BLaER1 treated with 17β-estradiol and CSF1 and Interleukin-3, amounts not matched to agents 10 nM and 100 nM (cell line): Measurements from ENCODE around the gene SBK1.
A peak's percentile ranks its signal among the peaks of the same experiment; 100 is the strongest.

Experiments
- H3K27ac ChIP-seq, 11 experiments: shearing (Covaris generic); formaldehyde crosslinking; 2 replicates each; pipeline ENCODE4 v1.8.1; 2022
- H3K27me3 ChIP-seq, 11 experiments: shearing (Covaris generic); formaldehyde crosslinking; 2 replicates each; pipeline ENCODE4 v1.8.1; 2022
- H3K36me3 ChIP-seq, 11 experiments: shearing (Covaris generic); formaldehyde crosslinking; 2 replicates each; pipeline ENCODE4 v1.8.1; 2022
- H3K4me1 ChIP-seq, 10 experiments: shearing (Covaris generic); formaldehyde crosslinking; 2 replicates each; pipeline ENCODE4 v1.8.1; 2022
- H3K4me2 ChIP-seq, 11 experiments: shearing (Covaris generic); formaldehyde crosslinking; 2 replicates each; pipeline ENCODE4 v1.8.1; 2022
- H3K4me3 ChIP-seq, 10 experiments: shearing (Covaris generic); formaldehyde crosslinking; 2 replicates each; pipeline ENCODE4 v1.8.1; 2022
- H3K9ac ChIP-seq, 11 experiments: shearing (Covaris generic); formaldehyde crosslinking; 2 replicates each; pipeline ENCODE4 v1.8.1; 2022
- H3K9me3 ChIP-seq, 11 experiments: shearing (Covaris generic); formaldehyde crosslinking; replicated peaks in 1 of 11; 2 replicates each; pipeline ENCODE4 v1.8.1; 2022
- H4K20me1 ChIP-seq, 11 experiments: shearing (Covaris generic); formaldehyde crosslinking; 2 replicates each; pipeline ENCODE4 v1.8.1; 2022
- Cebpa-rat ChIP-seq, 11 experiments: shearing (Covaris generic); IDR thresholded peaks; 2 replicates each; pipeline ENCODE4 v1.8.1; 2022

The SBK1 gene

GRCh38 chr16:28316054-28316453 lies 23.7 kb downstream of the SBK1 start:
- H3K27ac ChIP-seq, result peak overlapping the region in 3 of 11 experiments; percentile 16 to 49 (median 43); a peak in 2 of 22 replicates
- H3K4me3 ChIP-seq, result no peak overlapping the region
- H3K36me3 ChIP-seq, result peaks cover 0 to 42% (median 31%) of the 10 kb centered on the region in 11 experiments; a peak in 15 of 22 replicates
- H3K9ac ChIP-seq, result 0 out of 22 replicates have a peak overlapping the region, but pooled peaks of 1 of the 11 experiments have one; percentile 33
- H3K4me2 ChIP-seq, result peak overlapping the region in 3 of 11 experiments; percentile 22 to 54 (median 40); a peak in 3 of 22 replicates
- peak in 2 of 11 experiments; percentile 37 to 51; a peak in 1 of 22 replicates for TF ChIP-seq Cebpa-rat (IDR thresholded peaks at IDR 0.05)
- peaks cover 0 to 38% (median 5%) of the 10 kb centered on the region in 11 experiments; a peak in 5 of 22 replicates for H4K20me1 ChIP-seq
- no peaks in the 10 kb centered on the region for H3K27me3 ChIP-seq
- peaks cover 32 to 45% (median 40%) of the 10 kb centered on the region in 10 experiments for H3K4me1 ChIP-seq
- H3K9me3 ChIP-seq, result no peaks in the 10 kb centered on the region

- no peak for TF ChIP-seq Cebpa-rat (IDR thresholded peaks at IDR 0.05)
- Histone ChIP-seq H3K4me2 (peak overlapping the region; percentile 13 to 72 (median 36); a peak in 14 of 22 replicates), H3K27ac (peak overlapping the region in 7 of 11 experiments; percentile 9 to 51 (median 27); a peak in 10 of 22 replicates), H4K20me1 (peaks cover 0 to 47% (median 5%) of the 10 kb centered on the region in 11 experiments; a peak in 5 of 22 replicates), H3K9me3 (no peaks in the 10 kb centered on the region), H3K4me3 (no peak overlapping the region), H3K36me3 (peaks cover 0 to 46% (median 32%) of the 10 kb centered on the region in 11 experiments; a peak in 15 of 22 replicates), H3K4me1 (peaks cover 20 to 33% (median 28%) of the 10 kb centered on the region in 10 experiments), H3K27me3 (no peaks in the 10 kb centered on the region), H3K9ac (peak overlapping the region in 5 of 11 experiments; percentile 12 to 41 (median 23); a peak in 4 of 22 replicates)
These were observed 24.9 kb downstream of the SBK1 start for GRCh38 chr16:28317040-28317880.

GRCh38 chr16:28318042-28318744 lies 25.9 kb downstream of the SBK1 start:
- H3K4me2 ChIP-seq, result no peak overlapping the region
- no peak overlapping the region; a peak in 1 of 22 replicates for H3K9ac ChIP-seq
- no peaks in the 10 kb centered on the region for H3K9me3 ChIP-seq
- no peak for TF ChIP-seq Cebpa-rat (IDR thresholded peaks at IDR 0.05)
- peaks cover 0 to 51% (median 36%) of the 10 kb centered on the region in 11 experiments; a peak in 15 of 22 replicates for H3K36me3 ChIP-seq
- H3K4me3 ChIP-seq, result no peak overlapping the region
- peaks cover 0 to 47% (median 5%) of the 10 kb centered on the region in 11 experiments; a peak in 5 of 22 replicates for H4K20me1 ChIP-seq
- no peaks in the 10 kb centered on the region for H3K27me3 ChIP-seq
- peak overlapping the region in 2 of 11 experiments; percentile 12 to 34; a peak in 1 of 22 replicates for H3K27ac ChIP-seq
- peaks cover 10 to 24% (median 18%) of the 10 kb centered on the region in 10 experiments for H3K4me1 ChIP-seq

- no peak for TF ChIP-seq Cebpa-rat (IDR thresholded peaks at IDR 0.05)
- peaks cover 0 to 51% (median 33%) of the 10 kb centered on the region in 11 experiments; a peak in 15 of 22 replicates for H3K36me3 ChIP-seq
These were observed 27.2 kb downstream of the SBK1 start for GRCh38 chr16:28319476-28320022.

GRCh38 chr16:28320023-28320561 lies 27.8 kb downstream of the SBK1 start:
- no peaks in the 10 kb centered on the region for H3K9me3 ChIP-seq
- no peak overlapping the region for H3K9ac ChIP-seq
- no peak overlapping the region for H3K4me2 ChIP-seq
- H3K4me3 ChIP-seq, result no peak overlapping the region
- no peaks in the 10 kb centered on the region for H3K27me3 ChIP-seq
- H3K4me1 ChIP-seq, result peaks cover 6 to 19% (median 14%) of the 10 kb centered on the region in 10 experiments; a peak in 18 of 20 replicates
- peaks cover 0 to 51% (median 32%) of the 10 kb centered on the region in 11 experiments; a peak in 15 of 22 replicates for H3K36me3 ChIP-seq
- no peak overlapping the region for H3K27ac ChIP-seq
- no peak for TF ChIP-seq Cebpa-rat (IDR thresholded peaks at IDR 0.05)
- peaks cover 0 to 41% (median 5%) of the 10 kb centered on the region in 11 experiments; a peak in 5 of 22 replicates for H4K20me1 ChIP-seq

More at GRCh38 chr16:28319476-28320022, 27.2 kb downstream of the SBK1 start:
- Histone ChIP-seq H3K9me3 (no peaks in the 10 kb centered on the region), H3K4me2 (no peak overlapping the region), H3K4me1 (peaks cover 6 to 19% (median 14%) of the 10 kb centered on the region in 10 experiments; a peak in 18 of 20 replicates), H3K27me3 (no peaks in the 10 kb centered on the region), H3K4me3 (no peak overlapping the region), H3K9ac (no peak overlapping the region), H3K27ac (no peak overlapping the region), H4K20me1 (peaks cover 0 to 45% (median 5%) of the 10 kb centered on the region in 11 experiments; a peak in 5 of 22 replicates)

- no peak overlapping the region for H3K9ac ChIP-seq
- H3K4me3 ChIP-seq, result no peak overlapping the region
- no peaks in the 10 kb centered on the region for H3K9me3 ChIP-seq
- H3K27me3 ChIP-seq, result no peaks in the 10 kb centered on the region
- peaks cover 6 to 15% (median 13%) of the 10 kb centered on the region in 10 experiments; a peak in 18 of 20 replicates for H3K4me1 ChIP-seq
- H3K27ac ChIP-seq, result no peak overlapping the region
- no peak overlapping the region for H3K4me2 ChIP-seq
- peaks cover 0 to 41% (median 5%) of the 10 kb centered on the region in 11 experiments; a peak in 5 of 22 replicates for H4K20me1 ChIP-seq
- H3K36me3 ChIP-seq, result peaks cover 0 to 51% (median 32%) of the 10 kb centered on the region in 11 experiments; a peak in 15 of 22 replicates
- TF ChIP-seq Cebpa-rat (IDR thresholded peaks at IDR 0.05), result no peak
These were observed 28.4 kb downstream of the SBK1 start for GRCh38 chr16:28320741-28321140.

- Histone ChIP-seq H3K9me3 (no peaks in the 10 kb centered on the region), H3K4me3 (no peak overlapping the region), H3K4me1 (peaks cover under 1 to 4% (median 2%) of the 10 kb centered on the region in 10 experiments; a peak in 18 of 20 replicates), H3K9ac (no peak overlapping the region), H4K20me1 (peaks cover 0 to 33% (median 5%) of the 10 kb centered on the region in 11 experiments; a peak in 4 of 22 replicates), H3K27ac (no peak overlapping the region), H3K27me3 (no peaks in the 10 kb centered on the region), H3K36me3 (peaks cover 0 to 51% (median 32%) of the 10 kb centered on the region in 11 experiments; a peak in 15 of 22 replicates), H3K4me2 (no peak overlapping the region)
- TF ChIP-seq Cebpa-rat (IDR thresholded peaks at IDR 0.05), result no peak
These were observed 29.5 kb downstream of the SBK1 start for GRCh38 chr16:28321700-28322411.
